Type B pancreatic cell (in vitro differentiated cells): Measurements from ENCODE around the gene OR6C76. TPM values are rescaled to one million over a fixed set of nuclear protein-coding genes. Genes with fewer than 3 reads are reported as not detected.
"Not testable (repeated sequence)": the region's sequence is repeated elsewhere in the genome, so short reads cannot be mapped to it uniquely, and the experiment has no call there.

Experiments used
- DNase-seq: peaks from one replicate; pipeline ENCODE4 v3.0.0; 2021; ENCODE audit warnings: mixed read lengths; ENCODE audit not compliant: unreplicated experiment; ENCODE audit errors: extremely low spot score
- H3K27ac Mint-ChIP-seq: 2 replicates; pipeline ENCODE4 v1.8.0; 2021; ENCODE audit warnings: mild to moderate bottlenecking, mixed read lengths
- H3K27me3 Mint-ChIP-seq: 2 replicates; pipeline ENCODE4 v1.8.0; 2021; ENCODE audit warnings: mixed read lengths
- H3K36me3 Mint-ChIP-seq: 2 replicates; pipeline ENCODE4 v1.8.0; 2021; ENCODE audit warnings: mixed read lengths
- H3K4me1 Mint-ChIP-seq: one replicate; pipeline ENCODE4 v1.8.0; 2021; ENCODE audit warnings: mixed read lengths; ENCODE audit not compliant: unreplicated experiment
- H3K4me3 Mint-ChIP-seq: 2 replicates; pipeline ENCODE4 v1.8.0; 2021; ENCODE audit warnings: mild to moderate bottlenecking, mixed read lengths
- H3K9me3 Mint-ChIP-seq: 2 replicates; pipeline ENCODE4 v1.8.0; 2021; ENCODE audit warnings: mixed read lengths
- total RNA-seq: library from RNA; stranded (reverse); gene quantifications from 2 replicates; pipeline ENCODE4 v1.2.1, GENCODE V29; 2021; ENCODE audit warnings: low replicate concordance
- TF ChIP-seq, protein P1 (sequence below): fragments of 200-600 bp; sonication (generic); conservative IDR thresholded peaks from 2 replicates; pipeline ENCODE4 v1.5.0; 2021; ENCODE audit warnings: antibody characterized with exemption, mild to moderate bottlenecking

OR6C76 gene
- total RNA-seq, 1 donor from 2014 or later, result not detected

DNA sequence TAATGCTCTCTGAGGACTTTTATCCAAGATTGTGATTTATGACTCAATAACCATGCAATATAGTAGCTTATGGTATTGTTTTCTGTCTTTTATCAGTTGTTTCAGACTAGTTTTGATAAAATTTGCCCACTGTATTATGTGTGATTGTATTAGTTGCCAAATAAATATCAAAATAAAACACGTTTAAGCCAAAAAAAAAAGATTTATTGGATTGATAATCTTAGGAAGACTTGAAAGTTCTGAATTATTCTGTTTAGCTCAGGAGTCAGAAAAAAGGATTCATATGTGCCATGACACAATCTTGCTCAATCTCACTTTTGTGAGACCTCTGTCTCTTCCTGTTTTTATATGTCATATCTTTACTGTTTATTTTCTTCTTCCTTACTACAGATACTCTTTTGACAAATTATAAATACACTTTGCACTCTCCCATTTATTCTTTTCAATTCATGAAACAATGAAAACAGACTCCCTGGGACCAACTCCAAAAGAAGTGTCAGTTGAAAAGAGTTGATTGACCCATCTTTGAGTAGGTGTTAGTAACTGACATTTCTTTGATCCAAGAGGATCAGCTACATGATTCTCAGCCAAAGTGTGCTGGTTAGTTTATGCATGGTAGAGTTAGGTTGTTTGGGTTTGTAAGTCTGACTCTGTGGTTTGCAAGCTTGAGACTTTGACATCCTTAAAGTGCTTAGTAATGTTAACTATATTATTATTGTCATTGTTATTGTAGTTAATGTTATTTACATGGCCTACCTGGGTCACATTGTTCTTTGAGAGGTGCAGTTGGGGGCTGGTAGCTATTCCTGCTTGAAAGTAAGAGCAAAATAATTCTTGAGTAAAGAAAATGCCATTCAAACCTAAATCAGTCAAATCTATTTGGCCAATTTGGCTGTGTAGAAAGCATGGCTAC is 2.5 kb downstream of the OR6C76 start:
- Mint-ChIP-seq H3K36me3 (no peaks in the 10 kb centered on the region), H3K4me3 (no peak overlapping the region), H3K4me1 (no peaks in the 10 kb centered on the region)

DNA sequence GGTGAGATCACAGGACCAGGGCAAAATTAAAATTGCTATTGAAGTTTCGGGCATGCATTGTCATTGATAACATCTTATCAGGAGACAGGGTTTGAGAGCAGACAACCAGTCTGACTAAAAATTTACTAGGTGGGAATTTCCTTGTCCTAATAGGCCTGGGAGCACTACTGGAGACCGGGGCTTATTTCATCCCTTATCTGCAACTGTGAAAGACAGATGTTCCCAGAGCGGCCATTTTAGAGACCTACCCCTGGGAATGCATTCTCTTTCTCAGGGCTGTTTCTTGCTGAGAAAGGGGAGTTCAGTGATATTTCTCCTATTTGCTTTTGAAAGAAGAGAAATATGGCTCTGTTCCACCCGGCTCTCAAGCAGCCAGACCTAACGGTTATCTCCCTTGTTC is 15.2 kb downstream of the OR6C76 start:
- H3K27me3 Mint-ChIP-seq, H3K9me3 Mint-ChIP-seq: not testable (repeated sequence)

More for the DNA sequence above, 2.5 kb downstream of the OR6C76 start:
- H3K27me3 Mint-ChIP-seq, result no peaks in the 10 kb centered on the region
- H3K27ac Mint-ChIP-seq, result no peak overlapping the region
- DNase-seq, result no peak
- TF ChIP-seq, protein P1, sequence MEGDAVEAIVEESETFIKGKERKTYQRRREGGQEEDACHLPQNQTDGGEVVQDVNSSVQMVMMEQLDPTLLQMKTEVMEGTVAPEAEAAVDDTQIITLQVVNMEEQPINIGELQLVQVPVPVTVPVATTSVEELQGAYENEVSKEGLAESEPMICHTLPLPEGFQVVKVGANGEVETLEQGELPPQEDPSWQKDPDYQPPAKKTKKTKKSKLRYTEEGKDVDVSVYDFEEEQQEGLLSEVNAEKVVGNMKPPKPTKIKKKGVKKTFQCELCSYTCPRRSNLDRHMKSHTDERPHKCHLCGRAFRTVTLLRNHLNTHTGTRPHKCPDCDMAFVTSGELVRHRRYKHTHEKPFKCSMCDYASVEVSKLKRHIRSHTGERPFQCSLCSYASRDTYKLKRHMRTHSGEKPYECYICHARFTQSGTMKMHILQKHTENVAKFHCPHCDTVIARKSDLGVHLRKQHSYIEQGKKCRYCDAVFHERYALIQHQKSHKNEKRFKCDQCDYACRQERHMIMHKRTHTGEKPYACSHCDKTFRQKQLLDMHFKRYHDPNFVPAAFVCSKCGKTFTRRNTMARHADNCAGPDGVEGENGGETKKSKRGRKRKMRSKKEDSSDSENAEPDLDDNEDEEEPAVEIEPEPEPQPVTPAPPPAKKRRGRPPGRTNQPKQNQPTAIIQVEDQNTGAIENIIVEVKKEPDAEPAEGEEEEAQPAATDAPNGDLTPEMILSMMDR, result no peak
- H3K9me3 Mint-ChIP-seq, result no peaks in the 10 kb centered on the region

DNA sequence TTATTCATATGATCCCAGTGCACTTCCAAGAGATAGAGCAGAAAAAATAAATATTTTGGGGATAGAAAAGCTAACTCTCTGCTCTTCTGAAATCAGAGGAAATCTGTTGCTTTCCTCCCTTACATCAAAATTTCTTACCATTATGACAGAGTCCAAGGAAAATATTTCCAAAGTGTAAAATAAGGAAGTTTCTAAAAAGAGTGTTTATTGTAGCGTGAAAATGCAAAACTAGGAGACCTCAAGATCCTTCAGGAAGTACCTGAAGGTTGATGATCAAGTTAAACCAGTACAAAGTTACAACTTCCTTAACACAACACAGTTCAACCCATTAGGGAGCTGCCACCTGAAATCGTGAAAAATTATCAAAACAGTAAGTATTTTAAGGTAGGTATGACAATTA is 17.7 kb downstream of the OR6C76 start, which contains the start of gene OR6C2:
Gene OR6C2 (plus strand): TSS at position 301 of the 400 bp plus-strand sequence. CDS start 8,138 bp downstream, outside the sequence.
- H3K4me3 Mint-ChIP-seq, result no peak within 1 kb of the TSS
- no peak within 1 kb of the TSS for H3K27ac Mint-ChIP-seq
- H3K4me1 Mint-ChIP-seq, result no peaks in the 10 kb centered on the region
- no peaks in the 10 kb centered on the region for H3K36me3 Mint-ChIP-seq
- peaks cover 4% of the 10 kb centered on the region for H3K9me3 Mint-ChIP-seq
- no peaks in the 10 kb centered on the region for H3K27me3 Mint-ChIP-seq
- DNase-seq, result no peak
- TF ChIP-seq, protein P1, result no peak

More for the DNA sequence above, 15.2 kb downstream of the OR6C76 start:
- not testable (repeated sequence) for H3K36me3 Mint-ChIP-seq, H3K4me3 Mint-ChIP-seq, DNase-seq, H3K27ac Mint-ChIP-seq, H3K4me1 Mint-ChIP-seq

DNA sequence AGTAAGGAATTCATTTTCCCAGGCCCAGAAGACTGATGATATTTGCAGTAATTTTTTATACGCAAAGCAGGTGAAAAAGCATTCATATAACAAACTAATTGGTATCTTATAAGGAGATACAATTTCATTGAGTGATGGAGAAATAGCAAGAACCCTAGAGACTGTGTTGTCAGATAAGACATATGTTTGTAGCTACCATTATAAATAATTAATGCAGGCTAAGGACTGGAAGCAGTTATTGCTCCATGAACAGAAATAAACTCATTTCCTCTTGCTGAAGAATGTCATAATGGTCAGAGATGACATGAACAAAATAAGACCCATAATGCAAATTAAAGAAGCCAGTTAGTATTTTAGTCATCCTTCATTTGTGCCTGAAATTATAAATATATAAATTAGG is 19.3 kb downstream of the OR6C76 start:
- Mint-ChIP-seq H3K27me3 (no peaks in the 10 kb centered on the region), H3K9me3 (peaks cover 2% of the 10 kb centered on the region), H3K4me3 (no peak overlapping the region), H3K36me3 (no peaks in the 10 kb centered on the region), H3K4me1 (no peaks in the 10 kb centered on the region), H3K27ac (no peak overlapping the region)
- TF ChIP-seq, protein P1, result no peak
- DNase-seq, result no peak

DNA sequence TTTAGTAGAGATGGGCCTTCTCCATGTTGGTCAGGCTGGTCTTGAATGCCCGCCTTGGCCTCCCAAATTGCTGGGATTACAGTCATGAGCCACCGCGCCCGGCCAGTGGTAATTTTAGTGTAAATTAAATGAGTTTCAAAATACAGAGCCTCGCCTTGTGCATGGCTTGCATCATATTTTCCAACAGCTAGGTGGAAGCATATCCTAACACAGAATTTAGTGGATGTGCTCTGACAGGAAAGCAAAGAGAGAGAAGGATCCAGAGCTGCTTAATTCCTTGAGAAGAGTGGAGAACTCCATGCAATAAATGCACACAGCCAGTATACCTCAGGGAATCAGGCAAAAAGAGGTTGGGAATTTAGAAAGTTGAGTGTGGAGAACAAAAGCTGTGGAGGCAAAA is 20.3 kb downstream of the OR6C76 start:
- Mint-ChIP-seq H3K36me3 (no peaks in the 10 kb centered on the region), H3K4me1 (no peaks in the 10 kb centered on the region), H3K27me3 (no peaks in the 10 kb centered on the region), H3K4me3 (no peak overlapping the region), H3K9me3 (no peaks in the 10 kb centered on the region), H3K27ac (no peak overlapping the region)
- TF ChIP-seq, protein P1, result no peak
- DNase-seq, result no peak

DNA sequence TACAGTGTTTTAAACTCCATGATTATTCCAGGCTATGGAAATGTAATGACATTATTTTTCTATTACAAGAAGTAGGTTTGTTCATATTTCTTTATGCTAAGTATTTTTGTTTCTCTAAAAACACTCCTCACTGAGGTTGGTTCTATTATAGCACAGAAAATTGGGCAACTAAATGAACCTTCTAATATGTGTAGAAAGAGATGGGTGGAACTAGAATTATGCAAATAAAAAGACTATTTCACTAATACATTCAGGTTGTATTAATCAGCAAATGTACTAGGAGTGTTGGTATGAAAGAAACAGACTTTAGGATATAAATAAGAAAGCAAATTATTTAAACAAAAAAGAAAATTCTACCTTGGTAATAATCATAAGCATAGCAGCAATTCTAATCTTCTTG is 22.8 kb downstream of the OR6C76 start:
- TF ChIP-seq, protein P1, result no peak
- H3K27ac Mint-ChIP-seq, result no peak overlapping the region
- H3K9me3 Mint-ChIP-seq, result no peaks in the 10 kb centered on the region
- DNase-seq, result no peak
- H3K27me3 Mint-ChIP-seq, result no peaks in the 10 kb centered on the region
- H3K4me1 Mint-ChIP-seq, result no peaks in the 10 kb centered on the region
- H3K36me3 Mint-ChIP-seq, result no peaks in the 10 kb centered on the region
- H3K4me3 Mint-ChIP-seq, result no peak overlapping the region

DNA sequence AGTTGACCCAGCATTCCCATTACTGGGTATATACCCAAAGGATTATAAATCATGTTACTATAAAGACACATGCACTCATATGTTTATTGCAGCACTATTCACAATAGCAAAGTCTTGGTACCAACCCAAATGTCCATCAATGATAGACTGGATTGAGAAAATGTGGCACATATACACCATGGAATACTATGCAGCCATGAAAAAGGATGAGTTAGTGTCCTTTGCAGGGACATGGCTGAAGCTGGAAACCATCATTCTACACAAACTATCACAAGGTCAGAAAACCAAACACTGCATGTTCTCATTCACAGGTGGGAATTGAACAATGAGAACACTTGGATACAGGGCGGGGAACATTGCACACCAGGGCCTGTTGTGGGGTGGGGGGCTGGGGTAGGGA is 38.9 kb downstream of the OR6C76 start:
- H3K36me3 Mint-ChIP-seq, H3K4me1 Mint-ChIP-seq, H3K27me3 Mint-ChIP-seq, H3K4me3 Mint-ChIP-seq, H3K9me3 Mint-ChIP-seq, H3K27ac Mint-ChIP-seq, DNase-seq: not testable (repeated sequence)
